ENCODE measurements around the gene POLR2L. TPM values are rescaled to one million over a fixed set of nuclear protein-coding genes. Genes with fewer than 3 reads are reported as not detected.
A peak's percentile ranks its signal among the peaks of the same experiment; 100 is the strongest.

The POLR2L gene
- total and polyA plus RNA-seq, 2 of the 13 experiments (the other 11 are each of a cell fraction or from before 2014, with no cell fraction given), result 104 to 114 TPM

DNA sequence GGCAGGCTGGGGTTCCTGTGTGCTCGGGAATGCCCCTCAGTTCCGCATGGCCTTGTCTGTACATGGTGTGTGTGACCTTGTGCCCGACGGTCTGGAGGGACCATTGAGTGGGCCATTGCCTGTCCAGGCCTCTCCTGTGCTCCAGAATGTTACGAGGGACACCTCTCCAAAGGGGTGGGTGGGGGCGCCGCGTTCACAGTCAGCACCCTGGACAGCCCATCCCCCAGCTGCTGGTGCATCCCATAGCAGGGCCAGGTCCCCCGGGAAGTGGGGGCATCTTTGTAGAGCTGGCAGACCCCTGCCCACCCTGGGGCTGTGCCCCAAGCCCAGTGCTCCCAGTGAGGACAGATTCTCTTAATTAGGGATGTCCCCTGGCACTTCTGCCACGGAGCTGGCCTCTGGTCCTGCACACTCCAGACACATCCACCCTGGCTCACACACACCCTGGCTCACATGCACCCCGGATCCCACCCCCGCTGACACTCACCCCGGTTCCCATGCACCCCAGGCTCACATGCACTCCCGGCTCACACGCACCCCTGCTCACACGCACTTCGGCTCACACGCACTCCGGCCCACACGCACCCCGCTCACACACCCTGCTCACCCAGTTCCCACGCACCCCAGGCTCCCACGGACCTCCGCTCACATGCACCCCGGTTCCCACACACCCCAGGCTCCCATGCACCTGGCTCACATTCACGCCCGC lies 15.9 kb upstream of the POLR2L start:
- DNase-seq (ENCODE audit: low spot score), result no peak
- no peak for ATAC-seq
- POLR2A ChIA-PET, result no interaction called here
- no peaks in the 10 kb centered on the region for H3K4me1 ChIP-seq (ENCODE audit: insufficient read depth, low read length)
- H3K9ac ChIP-seq (ENCODE audit: insufficient read depth, low read depth, low read length), result no peak overlapping the region
- in situ Hi-C loops (cut with HindIII; ENCODE audit: extremely low pct_ligation_motif_present, low pct_unique_long_range_greater_than_20kb), result no loop called here
- H3K79me2 ChIP-seq (ENCODE audit: insufficient read depth, low read length), result no peaks in the 10 kb centered on the region
- no peaks in the 10 kb centered on the region for H3K9me3 ChIP-seq (ENCODE audit: low read length)
- no peak overlapping the region for H3K4me3 ChIP-seq (replicated peaks in 1 of 3; ENCODE audit: insufficient read depth in 1 of 3, low read depth in 2 of 3, low read length in 3 of 3)
- no peaks in the 10 kb centered on the region; the same call in 1 of the 2 replicates for H4K20me1 ChIP-seq (ENCODE audit: insufficient read depth, low read length)
- CTCF ChIA-PET (ENCODE audit: low intra/inter-chr PET ratio, low total read pairs), result no interaction called here
- TF ChIP-seq, protein P1, sequence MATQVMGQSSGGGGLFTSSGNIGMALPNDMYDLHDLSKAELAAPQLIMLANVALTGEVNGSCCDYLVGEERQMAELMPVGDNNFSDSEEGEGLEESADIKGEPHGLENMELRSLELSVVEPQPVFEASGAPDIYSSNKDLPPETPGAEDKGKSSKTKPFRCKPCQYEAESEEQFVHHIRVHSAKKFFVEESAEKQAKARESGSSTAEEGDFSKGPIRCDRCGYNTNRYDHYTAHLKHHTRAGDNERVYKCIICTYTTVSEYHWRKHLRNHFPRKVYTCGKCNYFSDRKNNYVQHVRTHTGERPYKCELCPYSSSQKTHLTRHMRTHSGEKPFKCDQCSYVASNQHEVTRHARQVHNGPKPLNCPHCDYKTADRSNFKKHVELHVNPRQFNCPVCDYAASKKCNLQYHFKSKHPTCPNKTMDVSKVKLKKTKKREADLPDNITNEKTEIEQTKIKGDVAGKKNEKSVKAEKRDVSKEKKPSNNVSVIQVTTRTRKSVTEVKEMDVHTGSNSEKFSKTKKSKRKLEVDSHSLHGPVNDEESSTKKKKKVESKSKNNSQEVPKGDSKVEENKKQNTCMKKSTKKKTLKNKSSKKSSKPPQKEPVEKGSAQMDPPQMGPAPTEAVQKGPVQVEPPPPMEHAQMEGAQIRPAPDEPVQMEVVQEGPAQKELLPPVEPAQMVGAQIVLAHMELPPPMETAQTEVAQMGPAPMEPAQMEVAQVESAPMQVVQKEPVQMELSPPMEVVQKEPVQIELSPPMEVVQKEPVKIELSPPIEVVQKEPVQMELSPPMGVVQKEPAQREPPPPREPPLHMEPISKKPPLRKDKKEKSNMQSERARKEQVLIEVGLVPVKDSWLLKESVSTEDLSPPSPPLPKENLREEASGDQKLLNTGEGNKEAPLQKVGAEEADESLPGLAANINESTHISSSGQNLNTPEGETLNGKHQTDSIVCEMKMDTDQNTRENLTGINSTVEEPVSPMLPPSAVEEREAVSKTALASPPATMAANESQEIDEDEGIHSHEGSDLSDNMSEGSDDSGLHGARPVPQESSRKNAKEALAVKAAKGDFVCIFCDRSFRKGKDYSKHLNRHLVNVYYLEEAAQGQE (IDR thresholded peaks at IDR 0.05; ENCODE audit: borderline replicate concordance in 1 of 2, low read depth in 1 of 2, low read length in 2 of 2), result peak in 1 of 2 experiments; percentile 22; a peak in 1 of 4 replicates
- 0 out of 4 replicates have a peak, but pooled peaks of 1 of the 2 experiments have one; percentile 24 for TF ChIP-seq POLR2A (IDR thresholded peaks at IDR 0.05; ENCODE audit: insufficient read depth in 1 of 2, low read depth in 2 of 2, low read length in 2 of 2)
- TF ChIP-seq ZNF883 (CRISPR knock-in tag; IDR thresholded peaks at IDR 0.05; ENCODE audit: not compliant biosample characterization), result no peak
- H3K27me3 ChIP-seq (ENCODE audit: control insufficient read depth in 1 of 2, insufficient read depth in 2 of 2, low read length in 2 of 2), result no peaks in the 10 kb centered on the region
- H2AFZ ChIP-seq (ENCODE audit: low read length), result no peak overlapping the region
- no TSS peak for BruUV-seq (replicated peaks)
- FAIRE-seq, result no peak
- H3K36me3 ChIP-seq (replicated peaks in 1 of 2; ENCODE audit: control insufficient read depth in 1 of 2, insufficient read depth in 2 of 2, low read length in 2 of 2), result peaks cover 0 to 1% of the 10 kb centered on the region in 2 experiments; a peak in 2 of 5 replicates
- no peak overlapping the region for H3K4me2 ChIP-seq (ENCODE audit: low read depth, low read length)
- no peak overlapping the region for H3K27ac ChIP-seq (ENCODE audit: extremely low read length, insufficient read depth, low read length)
- intact Hi-C loops (cut with micrococcal nuclease; ENCODE audit: unreplicated experiment), result no loop called here
- whole genome bisulfite sequencing (ENCODE audit: low lambda C conversion rate), result 91% methylated on average over 18 of the region's 27 CpGs
